H9 (cell line): Measurements from ENCODE around the gene THAP11. TPM values are rescaled to one million over a fixed set of nuclear protein-coding genes. Genes with fewer than 3 reads are reported as not detected.
A peak's percentile ranks its signal among the peaks of the same experiment; 100 is the strongest.

Source experiments
- DNase-seq: peaks from one replicate; pipeline ENCODE4 v3.0.0-alpha.2; 2017
- H2AFZ ChIP-seq: one replicate; pipeline ENCODE4 v1.6.1; 2013; ENCODE audit warnings: mild to moderate bottlenecking, low read length, control low read depth, moderate library complexity
- H2AK5ac ChIP-seq: 2 replicates; pipeline ENCODE4 v1.6.1; 2013; ENCODE audit warnings: low read length, control low read depth, mixed read lengths; ENCODE audit not compliant: insufficient read length
- H2BK120ac ChIP-seq: one replicate; pipeline ENCODE4 v1.6.1; 2013; ENCODE audit warnings: low read depth, mild to moderate bottlenecking, low read length, control low read depth, inconsistent platforms; ENCODE audit not compliant: poor library complexity, severe bottlenecking
- H2BK12ac ChIP-seq: 2 replicates; pipeline ENCODE4 v1.6.1; 2013; ENCODE audit warnings: low read length, control low read depth, mixed read lengths, low read depth; ENCODE audit not compliant: insufficient read length
- H2BK15ac ChIP-seq: 2 replicates; pipeline ENCODE4 v1.6.1; 2013; ENCODE audit warnings: low read depth, low read length, control low read depth
- H2BK20ac ChIP-seq: one replicate; pipeline ENCODE4 v1.6.1; 2013; ENCODE audit warnings: low read depth, mild to moderate bottlenecking, low read length, control low read depth, inconsistent platforms; ENCODE audit not compliant: poor library complexity, severe bottlenecking
- H2BK5ac ChIP-seq: 2 replicates; pipeline ENCODE4 v1.6.1; 2013; ENCODE audit warnings: low read length, control low read depth, mixed read lengths; ENCODE audit not compliant: insufficient read length
- H3K14ac ChIP-seq: 2 replicates; pipeline ENCODE4 v1.6.1; 2013; ENCODE audit warnings: low read length, control low read depth; ENCODE audit not compliant: insufficient read depth
- H3K18ac ChIP-seq: 2 replicates; pipeline ENCODE4 v1.6.1; 2013; ENCODE audit warnings: low read depth, mild to moderate bottlenecking, mixed read lengths, low read length, control low read depth; ENCODE audit not compliant: insufficient read length
- H3K23ac ChIP-seq: 2 replicates; pipeline ENCODE4 v1.6.1; 2013; ENCODE audit warnings: low read length, control low read depth, mixed read lengths, low read depth; ENCODE audit not compliant: insufficient read length
- H3K23me2 ChIP-seq: 2 replicates; pipeline ENCODE4 v1.6.1; 2013; ENCODE audit warnings: low read depth, mild to moderate bottlenecking, mixed read lengths, low read length, control low read depth; ENCODE audit not compliant: insufficient read length, poor library complexity, severe bottlenecking
- H3K27ac ChIP-seq: 2 replicates; pipeline ENCODE4 v1.5.1; 2013; ENCODE audit warnings: low read length, control low read depth, mixed read lengths, low read depth; ENCODE audit not compliant: insufficient read length
- H3K27me3 ChIP-seq: 2 replicates; pipeline ENCODE4 v1.6.1; 2013; ENCODE audit warnings: low read length, control low read depth, inconsistent platforms; ENCODE audit not compliant: insufficient read depth
- H3K4ac ChIP-seq: 2 replicates; pipeline ENCODE4 v1.6.1; 2013; ENCODE audit warnings: low read depth, mild to moderate bottlenecking, control low read depth, inconsistent platforms, low read length, moderate library complexity
- H3K4me1 ChIP-seq: 2 replicates; pipeline ENCODE4 v1.6.1; 2013; ENCODE audit warnings: low read length, control low read depth, inconsistent platforms; ENCODE audit not compliant: insufficient read depth
- H3K4me2 ChIP-seq: 2 replicates; pipeline ENCODE4 v1.6.1; 2013; ENCODE audit warnings: low read length, control low read depth, mixed read lengths; ENCODE audit not compliant: insufficient read length, insufficient read depth
- H3K56ac ChIP-seq: 2 replicates; pipeline ENCODE4 v1.6.1; 2013; ENCODE audit warnings: low read depth, mild to moderate bottlenecking, mixed read lengths, low read length, control low read depth; ENCODE audit not compliant: insufficient read length
- H3K79me1 ChIP-seq: 2 replicates; pipeline ENCODE4 v1.6.1; 2013; ENCODE audit warnings: low read depth, mild to moderate bottlenecking, moderate library complexity, low read length, control low read depth, inconsistent platforms; ENCODE audit not compliant: insufficient read depth, poor library complexity, severe bottlenecking
- H3K79me2 ChIP-seq: 2 replicates; pipeline ENCODE4 v1.6.1; 2013; ENCODE audit warnings: low read length, control low read depth, inconsistent platforms; ENCODE audit not compliant: insufficient read depth
- H3K9ac ChIP-seq: 2 replicates; pipeline ENCODE4 v1.6.1; 2013; ENCODE audit warnings: low read length, control low read depth, mixed read lengths; ENCODE audit not compliant: insufficient read length; ENCODE audit errors: extremely low read depth
- H3K9me3 ChIP-seq: one replicate; pipeline ENCODE4 v1.6.1; 2013; ENCODE audit warnings: low read depth, low read length, inconsistent platforms; ENCODE audit not compliant: control insufficient read depth
- H3T11ph ChIP-seq: one replicate; pipeline ENCODE4 v1.6.1; 2013; ENCODE audit warnings: mild to moderate bottlenecking, low read length, control low read depth, inconsistent platforms
- H4K20me1 ChIP-seq: one replicate; pipeline ENCODE4 v1.6.1; 2013; ENCODE audit not compliant: control insufficient read depth, insufficient read length, insufficient read depth
- H4K5ac ChIP-seq: 2 replicates; pipeline ENCODE4 v1.6.1; 2013; ENCODE audit warnings: low read depth, mild to moderate bottlenecking, mixed read lengths, low read length, control low read depth; ENCODE audit not compliant: insufficient read length
- H4K8ac ChIP-seq: replicated peaks from 2 replicates; pipeline ENCODE4 v1.6.1; 2013; ENCODE audit warnings: low read length, control low read depth, mixed read lengths, low read depth; ENCODE audit not compliant: insufficient read length
- H4K91ac ChIP-seq: 2 replicates; pipeline ENCODE4 v1.6.1; 2013; ENCODE audit warnings: low read depth, mild to moderate bottlenecking, moderate library complexity, mixed read lengths, low read length, control low read depth; ENCODE audit not compliant: insufficient read length
- H3K27ac Mint-ChIP-seq, 3 experiments: 2 replicates in 2 of 3; 3 replicates in 1 of 3; pipeline ENCODE4 v1.8.0; 2020 to 2021; ENCODE audit warnings: mixed read lengths in 3 of 3, mild to moderate bottlenecking in 1 of 3, moderate library complexity in 1 of 3
- H3K27me3 Mint-ChIP-seq: 2 replicates; pipeline ENCODE4 v1.8.0; 2021; ENCODE audit warnings: low read depth, mild to moderate bottlenecking, moderate library complexity, mixed read lengths
- H3K36me3 Mint-ChIP-seq, 3 experiments: 2 replicates in 2 of 3; 3 replicates in 1 of 3; pipeline ENCODE4 v1.8.0; 2020 to 2021; ENCODE audit warnings: low read depth in 3 of 3, mixed read lengths in 3 of 3; ENCODE audit not compliant: insufficient read depth in 1 of 3
- H3K4me1 Mint-ChIP-seq, 2 experiments: 2 replicates each; pipeline ENCODE4 v1.8.0; 2020; ENCODE audit warnings: mixed read lengths in 2 of 2
- H3K4me3 Mint-ChIP-seq, 2 experiments: 2 replicates in 1 of 2; 3 replicates in 1 of 2; pipeline ENCODE4 v1.8.0; 2020 to 2021; ENCODE audit warnings: mild to moderate bottlenecking in 2 of 2, mixed read lengths in 2 of 2, moderate library complexity in 1 of 2
- H3K9me3 Mint-ChIP-seq, 2 experiments: 2 replicates in 1 of 2; 3 replicates in 1 of 2; pipeline ENCODE4 v1.8.0; 2020; ENCODE audit warnings: mild to moderate bottlenecking in 2 of 2, mixed read lengths in 2 of 2, moderate library complexity in 1 of 2
- CTCF ChIP-seq: fragments of 200-600 bp; sonication (generic); conservative IDR thresholded peaks from 3 replicates; pipeline ENCODE4 v1.8.0; 2021; ENCODE audit warnings: antibody characterized with exemption, mild to moderate bottlenecking
- WGBS: extraction: QIAGEN DNeasy Blood & Tissue Kit; methylation state at CpG from one replicate; pipeline ENCODE4 v1.1.7; 2013; ENCODE audit warnings: missing lambda C conversion rate, low lambda C conversion rate, mixed read lengths; ENCODE audit not compliant: insufficient read length; ENCODE audit errors: extremely low coverage; 5-methylcytosine and 5-hydroxymethylcytosine counted together
- total RNA-seq: library from RNA; stranded (reverse); gene quantifications from 2 replicates; pipeline ENCODE4 v1.2.1, GENCODE V29; 2021

THAP11 gene
- total RNA-seq, 1 experiment from 2014 or later, result 48.9 TPM

- H3K4me1 Mint-ChIP-seq, result peaks cover 10 to 14% of the 10 kb centered on the region in 2 experiments
- H3K4me1 ChIP-seq, result 0 out of 2 replicates have a peak, but pooled peaks cover 3% of the 10 kb centered on the region
- peak overlapping the region; percentile 75 for H3K4me2 ChIP-seq
- H2BK120ac ChIP-seq, result no peak overlapping the region
- no peaks in the 10 kb centered on the region for H3K9me3 Mint-ChIP-seq
- no peak for DNase-seq
- no peak overlapping the region for H4K91ac ChIP-seq
- no peak overlapping the region for H2BK12ac ChIP-seq
- H3K27me3 ChIP-seq, result no peaks in the 10 kb centered on the region
- H4K20me1 ChIP-seq, result no peaks in the 10 kb centered on the region
- H3K23me2 ChIP-seq, result peaks cover 7% of the 10 kb centered on the region
- no peak overlapping the region for H3K27ac ChIP-seq
- peak overlapping the region; percentile 49; the same call in 1 of the 2 replicates for H3K14ac ChIP-seq
- H4K5ac ChIP-seq, result no peak overlapping the region
- H3K27me3 Mint-ChIP-seq, result no peaks in the 10 kb centered on the region
- H3K9ac ChIP-seq, result peak overlapping the region; percentile 80
- no peak for TF ChIP-seq CTCF
- H2BK15ac ChIP-seq, result no peak overlapping the region
- no peak overlapping the region for H2AFZ ChIP-seq
- H3K79me2 ChIP-seq, result peaks cover 2% of the 10 kb centered on the region; the same call in 1 of the 2 replicates
- peaks cover 3% of the 10 kb centered on the region for H3K79me1 ChIP-seq
- H3K9me3 ChIP-seq, result no peaks in the 10 kb centered on the region
- H3K4ac ChIP-seq, result no peak overlapping the region
- no peak overlapping the region for H2BK5ac ChIP-seq
- peak overlapping the region; percentile 92 to 94 for H3K4me3 Mint-ChIP-seq
- H3K56ac ChIP-seq, result no peak overlapping the region
- no peak overlapping the region for H3K23ac ChIP-seq
- H3K27ac Mint-ChIP-seq, result peak overlapping the region in 2 of 3 experiments; percentile 79 to 95; a peak in 5 of 7 replicates
- no peak overlapping the region for H3T11ph ChIP-seq
- H3K36me3 Mint-ChIP-seq, result peaks cover 11 to 39% (median 27%) of the 10 kb centered on the region in 3 experiments; a peak in 6 of 7 replicates
- no peak overlapping the region for H2BK20ac ChIP-seq
- no peak overlapping the region for H4K8ac ChIP-seq
- no CpG with 5 or more reads among the region's 26 CpGs for WGBS
- H2AK5ac ChIP-seq, result no peak overlapping the region
- no peak overlapping the region for H3K18ac ChIP-seq
Observed at GRCh38 chr16:67805718-67806427, 36.2 kb upstream of the THAP11 start.
